NCI-H2107 (cell line): ENCODE measurements around the gene RHEBL1.

ENCODE experiments used
- DNase-seq: peaks from one replicate; lab custom pipeline; 2025; lab: John Stamatoyannopoulos, UW

RHEBL1 gene

DNA sequence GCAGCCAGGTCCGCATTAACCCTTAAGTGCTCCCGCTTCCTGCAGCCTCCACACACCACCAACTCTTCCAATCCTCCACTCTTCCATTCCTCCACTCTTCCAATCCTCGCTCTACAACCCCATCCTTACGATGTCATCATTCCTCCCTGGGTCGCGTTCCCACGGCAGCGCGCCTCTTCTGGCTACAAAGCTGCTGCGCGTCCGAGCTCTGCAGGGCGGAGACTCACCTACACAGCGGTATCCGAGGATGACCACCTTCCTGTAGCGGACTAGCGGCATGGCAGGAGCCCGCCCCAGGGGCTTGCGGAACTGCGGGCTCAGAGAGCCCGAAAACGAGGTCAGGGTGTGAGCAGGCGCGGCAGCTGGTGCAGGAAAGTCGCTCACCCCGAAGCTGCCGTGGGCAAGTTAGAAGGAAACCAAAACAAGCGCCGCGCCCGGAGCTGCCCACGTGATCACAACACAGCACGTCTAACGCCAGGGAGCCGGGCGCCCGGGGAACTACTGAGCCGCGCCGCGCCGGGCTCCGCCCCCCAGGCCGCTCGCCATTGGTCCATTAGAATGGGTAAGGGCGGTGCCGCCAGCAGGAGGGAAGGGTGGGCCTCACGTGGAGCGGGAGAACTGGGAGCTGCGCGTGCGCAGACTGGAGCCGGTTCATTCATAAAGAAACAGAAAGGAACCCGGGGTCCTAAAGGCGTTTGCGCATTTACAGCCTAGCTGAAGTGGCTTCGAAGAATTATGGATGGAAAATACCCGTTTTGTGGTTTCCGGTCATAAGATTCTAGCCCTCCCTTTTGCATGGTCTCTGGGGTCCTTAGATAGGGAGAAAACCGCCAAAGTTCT lies at the start of gene RHEBL1:
TSS of gene RHEBL1 (minus strand) at position 473 of the 840 bp plus-strand sequence. CDS start at position 279, 194 bp downstream.
- DNase-seq, result peak; percentile 97

- no peak for DNase-seq
These were observed 41.4 kb upstream of the RHEBL1 start for GRCh38 chr12:49111206-49111605.

- DNase-seq, result peak; percentile 96
These were observed 40.8 kb upstream of the RHEBL1 start, which contains the start of gene LMBR1L for GRCh38 chr12:49110464-49111155. Gene LMBR1L, minus strand, starts transcription at chr12:49110847. Its CDS starts 292 bp downstream, at chr12:49110555.

DNA sequence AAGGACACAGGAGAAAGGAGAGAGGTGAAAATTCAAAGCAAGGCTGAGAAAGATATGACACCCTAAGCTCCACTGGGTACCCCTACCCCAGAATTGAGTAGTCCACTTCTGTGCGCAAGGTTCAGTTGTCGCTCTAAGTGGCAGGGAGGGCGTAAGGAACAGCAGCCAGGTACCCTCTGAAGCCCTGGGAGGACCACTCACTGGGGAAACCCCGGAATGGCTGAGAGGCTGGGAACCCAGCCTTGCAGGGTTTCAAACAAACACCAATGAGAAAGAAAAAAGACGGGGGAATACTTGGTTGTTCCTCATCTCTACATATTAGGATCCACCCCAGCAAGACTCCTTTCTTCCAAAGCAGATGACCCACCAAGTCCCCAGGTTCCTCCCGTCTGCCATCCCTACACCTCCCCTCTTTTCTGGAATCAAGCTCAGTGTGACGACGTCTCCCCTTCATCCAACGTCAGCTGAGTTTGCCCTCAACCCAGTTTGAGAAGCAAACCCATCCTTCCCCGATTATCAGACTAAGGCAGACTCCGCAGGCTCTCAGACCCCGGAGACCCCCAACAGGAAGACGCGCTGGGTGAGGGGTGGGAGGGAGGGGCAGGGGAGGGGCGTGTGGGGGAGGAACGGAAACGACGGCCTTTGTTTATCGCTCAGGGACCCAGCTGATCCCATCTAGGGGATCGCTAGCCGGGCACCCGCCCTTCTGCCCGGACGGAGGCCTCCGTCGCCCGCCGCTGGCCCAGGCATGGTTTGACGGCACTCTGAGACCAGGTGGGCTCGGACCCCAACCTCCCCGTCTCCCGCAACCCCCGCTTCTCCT lies 40.1 kb upstream of the RHEBL1 start:
- DNase-seq, result no peak

- DNase-seq, result no peak
These were observed 39.2 kb upstream of the RHEBL1 start for GRCh38 chr12:49108958-49109404.

DNA sequence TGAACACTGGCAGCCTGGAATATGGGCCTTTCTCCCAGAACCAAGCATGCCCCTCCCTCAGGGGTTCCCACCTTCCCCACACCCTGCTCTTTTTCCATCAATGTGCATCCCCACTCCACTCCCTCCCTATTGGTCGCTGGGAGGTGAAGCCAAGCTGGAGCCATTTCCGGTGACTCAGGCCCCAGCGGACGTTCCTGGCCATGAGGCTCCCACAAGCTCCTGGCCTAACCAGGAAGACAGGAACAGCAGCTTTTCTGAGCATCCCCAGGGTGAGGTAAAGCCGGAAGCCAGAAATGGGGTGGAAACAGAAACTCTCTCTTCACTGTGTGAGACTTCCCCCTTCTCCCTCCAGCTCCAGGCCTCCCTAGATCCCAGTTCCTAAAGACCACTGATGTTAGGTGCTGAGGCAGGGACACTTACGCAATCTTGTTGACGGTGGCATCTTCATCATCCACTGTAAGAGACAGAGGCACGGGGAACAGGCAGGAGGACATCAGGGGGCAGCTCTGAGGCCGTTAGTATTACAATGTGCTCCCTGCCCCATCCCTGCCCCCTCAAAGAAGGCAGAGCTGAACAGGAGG lies 35.8 kb upstream of the RHEBL1 start:
- no peak for DNase-seq

DNA sequence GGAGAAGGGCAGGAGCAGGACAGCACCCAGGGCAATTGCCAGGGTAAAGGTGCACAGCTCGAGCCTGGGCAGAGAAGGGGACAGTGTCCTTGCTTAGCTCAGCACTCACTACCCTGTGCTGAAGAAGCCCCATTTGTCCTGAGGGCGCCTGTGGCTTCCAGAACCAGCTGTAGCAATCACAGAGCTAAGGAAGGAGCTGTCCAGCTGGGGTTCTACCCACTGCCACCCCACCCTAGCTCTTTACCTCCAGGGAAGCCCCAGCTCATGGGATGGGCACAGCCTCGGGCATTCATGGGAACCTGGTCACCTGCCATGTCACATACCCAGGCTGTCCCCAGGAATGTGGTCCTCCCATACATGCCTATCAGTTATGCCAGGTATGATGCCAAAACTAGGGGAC lies 35.0 kb upstream of the RHEBL1 start:
- DNase-seq, result no peak

- DNase-seq, result no peak
These were observed 30.6 kb upstream of the RHEBL1 start for GRCh38 chr12:49100380-49100779.

GRCh38 chr12:49098703-49099102 lies 28.9 kb upstream of the RHEBL1 start:
- DNase-seq, result no peak

GRCh38 chr12:49098035-49098451 lies 28.3 kb upstream of the RHEBL1 start:
- no peak for DNase-seq

DNA sequence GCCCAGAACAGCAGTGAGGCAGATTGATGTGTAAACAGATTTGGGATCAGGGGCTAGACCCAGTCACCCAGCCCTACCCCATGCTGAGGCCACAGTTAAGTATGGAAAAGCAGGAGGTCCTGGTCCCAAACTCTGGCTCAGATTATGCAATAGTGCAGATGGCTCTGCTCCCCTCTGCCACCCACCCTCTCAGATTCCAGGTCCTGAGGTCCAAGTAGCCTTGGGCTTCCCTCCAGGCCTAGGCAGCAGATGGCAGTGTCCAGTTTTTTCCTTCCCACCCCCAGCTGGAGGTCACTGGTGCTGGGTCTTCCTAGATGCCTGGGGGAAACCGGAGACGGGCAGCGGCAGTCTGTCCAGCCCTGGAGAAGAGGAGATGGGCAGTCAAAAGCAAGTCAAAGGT lies 27.6 kb upstream of the RHEBL1 start:
- DNase-seq, result no peak

- DNase-seq, result no peak
These were observed 25.2 kb upstream of the RHEBL1 start for GRCh38 chr12:49094975-49095365.

DNA sequence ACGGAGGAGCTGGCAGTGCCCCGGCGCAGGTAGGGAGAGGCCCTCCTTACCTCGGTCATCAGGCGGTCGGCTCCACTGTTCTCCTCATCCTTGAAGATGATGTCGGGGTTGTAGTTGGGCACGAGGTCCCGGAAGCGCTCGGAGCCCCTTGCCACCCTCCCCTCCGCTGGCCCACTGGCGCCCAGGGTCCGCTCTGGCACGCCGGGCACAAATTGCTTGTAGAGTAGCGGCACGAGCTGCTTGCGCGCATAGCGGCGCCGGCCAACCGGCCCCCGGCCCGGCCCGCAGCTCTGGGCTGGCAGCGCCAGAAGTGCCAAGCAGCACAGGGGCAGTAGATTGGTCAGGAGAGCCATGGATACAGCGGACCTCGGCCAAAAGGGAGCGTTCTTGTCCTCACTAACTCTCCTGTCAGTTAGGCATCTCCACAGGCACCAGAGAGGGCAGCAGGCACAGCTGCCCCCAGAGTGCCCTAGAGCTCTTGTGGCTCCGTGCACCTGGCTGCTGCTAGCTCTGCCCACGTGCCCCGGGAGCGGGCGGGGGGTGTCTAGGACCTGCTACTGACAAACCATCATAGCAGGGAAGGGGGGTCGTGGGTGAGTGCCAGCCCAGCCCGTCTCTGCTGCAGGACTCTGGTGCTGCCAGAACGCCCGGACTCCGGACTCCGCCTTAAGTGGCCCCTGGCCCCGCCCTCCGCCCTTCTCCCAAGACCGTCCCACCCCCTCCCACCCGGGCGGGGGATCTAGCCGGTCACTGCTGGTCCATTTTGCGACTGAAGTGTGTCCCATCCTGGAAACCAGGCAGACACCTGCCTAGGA lies 24.6 kb upstream of the RHEBL1 start, which contains the start of gene DHH:
TSS of gene DHH (minus strand) at position 642 of the 815 bp plus-strand sequence. CDS start at position 353, 289 bp downstream.
- DNase-seq, result no peak

DNA sequence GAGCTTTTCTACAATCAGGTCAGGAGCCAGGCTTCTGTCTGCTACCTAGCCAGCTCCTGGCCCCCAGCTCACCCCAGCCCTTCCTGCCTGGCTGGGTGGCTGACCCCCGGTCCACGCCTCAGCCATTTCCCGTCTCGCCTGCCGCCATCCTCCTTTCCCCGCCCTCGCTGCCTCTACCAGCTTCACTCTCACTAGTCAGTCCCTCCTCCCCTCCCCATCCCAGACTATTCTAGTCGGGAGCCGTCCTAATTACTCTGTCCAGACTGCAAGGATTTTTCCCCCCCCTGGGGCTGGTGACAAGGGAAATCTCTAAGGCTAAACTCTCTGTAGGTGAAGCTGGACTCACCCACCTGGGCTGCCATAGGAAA lies 24.0 kb upstream of the RHEBL1 start:
- DNase-seq, result no peak

- no peak for DNase-seq
These were observed 23.1 kb upstream of the RHEBL1 start for GRCh38 chr12:49092816-49093406.

DNA sequence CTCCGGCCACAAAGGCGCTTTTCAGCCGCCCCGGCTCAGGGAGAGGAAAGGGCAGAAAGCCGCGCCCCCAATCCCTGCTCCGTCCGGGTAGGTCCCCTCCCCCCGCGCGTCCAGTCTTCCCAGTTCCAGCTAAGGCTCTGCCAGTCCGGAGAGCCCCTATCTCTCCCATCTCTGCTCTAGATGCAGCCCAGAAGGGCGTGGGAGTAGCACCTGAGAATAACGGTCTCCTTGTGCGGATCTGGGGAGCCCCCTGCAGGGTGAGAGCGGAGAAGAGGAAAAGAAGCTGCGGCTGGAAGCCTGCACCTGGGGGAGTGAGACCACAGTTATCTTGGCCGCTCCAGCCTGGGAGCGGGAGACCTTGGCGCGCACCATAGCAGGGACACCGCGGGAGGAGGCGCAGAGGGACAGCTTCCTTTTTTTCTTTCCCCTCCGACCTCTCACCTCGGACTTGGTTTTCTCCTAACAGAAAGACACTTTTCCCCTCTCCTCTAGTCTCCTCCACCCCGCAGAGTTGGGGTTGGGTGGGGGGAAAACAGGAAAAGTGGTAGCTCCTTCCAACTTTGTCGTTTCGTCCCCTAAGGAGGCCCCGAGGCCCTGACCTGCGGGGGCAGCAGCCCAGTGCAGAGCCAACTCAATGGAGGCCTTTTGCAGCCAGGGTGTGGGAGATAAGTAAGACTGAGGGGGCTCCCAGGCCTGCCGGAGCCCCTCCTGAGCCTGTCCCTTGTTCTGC lies 22.5 kb upstream of the RHEBL1 start:
- DNase-seq, result no peak

DNA sequence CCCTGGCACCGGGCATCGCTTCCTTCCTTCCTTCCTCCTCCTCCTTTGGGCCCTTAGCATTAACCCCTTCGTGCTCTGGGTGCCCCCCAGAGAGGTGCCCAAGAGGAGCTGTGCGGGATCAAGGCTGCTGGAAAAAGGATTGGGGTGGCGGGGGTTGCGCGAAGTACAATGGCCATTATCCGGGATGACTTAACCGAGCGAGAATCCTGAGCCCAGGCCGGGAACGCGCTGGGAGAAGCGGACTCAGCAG lies 22.0 kb upstream of the RHEBL1 start:
- DNase-seq, result no peak

DNA sequence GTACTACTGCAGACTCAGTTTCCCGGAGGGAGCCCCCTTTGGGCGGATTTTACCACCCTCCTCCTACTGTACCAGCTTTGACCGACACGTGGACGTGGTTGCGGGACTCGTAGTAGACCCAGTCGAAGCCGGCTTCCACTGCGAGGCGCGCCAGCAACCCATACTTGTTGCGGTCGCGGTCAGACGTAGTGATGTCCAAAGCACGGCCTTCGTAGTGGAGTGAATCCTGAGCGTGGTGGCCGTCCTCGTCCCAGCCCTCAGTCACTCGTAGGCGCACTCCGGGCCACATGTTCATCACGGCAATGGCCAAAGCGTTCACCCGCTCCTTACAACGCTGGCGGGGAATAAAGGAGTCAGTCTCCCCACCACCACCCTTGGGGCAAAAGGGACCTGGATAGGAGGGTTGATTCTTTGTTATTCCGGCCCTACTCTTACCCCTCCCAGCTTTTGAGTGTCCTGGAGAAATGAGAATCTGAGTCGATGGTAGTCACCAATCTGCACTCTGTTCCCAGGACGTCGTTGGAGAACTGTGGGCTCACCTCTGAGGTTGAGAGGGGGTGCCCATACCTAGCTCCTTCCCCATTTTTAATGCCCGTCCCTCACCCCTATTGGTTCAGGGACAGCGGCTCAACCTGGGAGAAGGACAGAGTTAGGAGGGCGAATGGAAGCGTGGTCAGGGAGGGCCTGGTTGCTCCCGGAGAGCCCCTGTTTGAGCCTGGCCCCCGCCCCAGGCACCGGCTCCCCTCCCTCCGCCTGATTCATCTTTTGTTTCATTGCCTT lies 21.5 kb upstream of the RHEBL1 start:
- no peak for DNase-seq
